ENCODE data around the gene AP5B1.

Gene AP5B1, protein sequence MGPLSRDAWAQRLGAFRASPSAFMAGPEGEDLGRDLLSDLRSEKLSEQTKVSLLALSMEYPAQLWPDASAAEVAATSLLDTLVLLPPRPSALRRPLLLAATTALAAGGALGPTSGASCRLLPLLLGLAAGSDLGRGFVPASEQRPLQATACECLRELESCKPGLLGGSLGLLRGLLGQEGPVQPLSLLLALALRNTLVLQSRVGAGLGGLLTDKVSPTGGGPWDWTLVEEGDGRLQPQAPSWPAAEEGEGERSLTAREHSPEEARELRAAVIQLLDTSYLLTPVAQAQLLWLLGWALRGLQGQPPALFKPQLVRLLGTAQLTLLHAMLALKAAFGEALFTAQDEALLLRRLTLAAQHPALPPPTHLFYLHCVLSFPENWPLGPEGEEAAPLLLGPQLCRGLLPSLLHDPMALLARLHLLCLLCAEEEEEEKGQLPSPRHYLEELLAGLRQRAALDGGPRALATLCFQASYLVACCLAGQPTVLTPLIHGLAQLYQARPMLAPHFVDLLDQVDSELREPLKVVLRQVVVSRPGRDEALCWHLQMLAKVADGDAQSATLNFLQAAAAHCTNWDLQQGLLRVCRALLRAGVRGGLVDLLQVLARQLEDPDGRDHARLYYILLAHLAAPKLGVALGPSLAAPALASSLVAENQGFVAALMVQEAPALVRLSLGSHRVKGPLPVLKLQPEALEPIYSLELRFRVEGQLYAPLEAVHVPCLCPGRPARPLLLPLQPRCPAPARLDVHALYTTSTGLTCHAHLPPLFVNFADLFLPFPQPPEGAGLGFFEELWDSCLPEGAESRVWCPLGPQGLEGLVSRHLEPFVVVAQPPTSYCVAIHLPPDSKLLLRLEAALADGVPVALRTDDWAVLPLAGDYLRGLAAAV

DNA sequence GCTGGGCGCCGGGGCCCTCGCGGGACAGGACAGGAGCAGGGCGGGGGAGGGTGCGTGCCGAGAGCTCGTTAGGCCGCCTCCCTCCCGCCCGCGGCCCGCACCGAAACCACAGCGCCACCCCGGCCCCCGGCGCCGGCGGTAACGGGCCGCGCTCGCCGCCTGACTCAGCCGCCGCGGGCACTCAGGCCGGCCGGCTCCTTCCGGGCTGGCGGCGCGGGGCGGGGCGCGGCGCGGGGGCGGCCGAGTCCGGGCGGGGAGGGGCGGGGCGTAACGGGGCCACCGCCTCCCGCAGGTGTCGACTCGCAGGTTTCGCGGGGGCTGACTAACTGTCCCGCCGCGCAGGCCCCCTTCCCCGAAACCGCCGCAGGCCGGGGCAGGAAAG, at the start of gene AP5B1:
TSS of gene AP5B1 (minus strand) at position 207 of the 382 bp plus-strand sequence. CDS start 385 bp downstream, outside the sequence.
- DNase-seq = peak; percentile 98

DNA sequence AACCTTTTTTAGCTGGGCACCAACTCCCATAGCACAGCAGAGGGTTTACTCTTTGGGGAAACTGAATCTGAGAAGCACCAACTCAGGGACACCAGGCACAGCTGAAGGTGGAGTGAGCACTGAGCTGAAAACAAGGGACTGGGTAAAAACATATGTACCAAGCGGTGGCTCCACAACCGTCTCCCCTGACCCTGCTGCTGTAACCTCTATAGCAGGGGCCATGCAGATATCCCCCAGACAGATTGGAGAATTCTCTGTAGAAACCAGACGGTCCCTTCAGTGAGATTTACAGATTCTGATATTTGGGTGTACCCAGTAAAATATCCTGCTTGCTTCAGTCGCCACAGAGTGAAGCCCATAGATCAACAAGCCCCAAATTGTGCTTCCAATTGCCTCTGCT, 48.7 kb upstream of the AP5B1 start:
- no peak for DNase-seq

DNA sequence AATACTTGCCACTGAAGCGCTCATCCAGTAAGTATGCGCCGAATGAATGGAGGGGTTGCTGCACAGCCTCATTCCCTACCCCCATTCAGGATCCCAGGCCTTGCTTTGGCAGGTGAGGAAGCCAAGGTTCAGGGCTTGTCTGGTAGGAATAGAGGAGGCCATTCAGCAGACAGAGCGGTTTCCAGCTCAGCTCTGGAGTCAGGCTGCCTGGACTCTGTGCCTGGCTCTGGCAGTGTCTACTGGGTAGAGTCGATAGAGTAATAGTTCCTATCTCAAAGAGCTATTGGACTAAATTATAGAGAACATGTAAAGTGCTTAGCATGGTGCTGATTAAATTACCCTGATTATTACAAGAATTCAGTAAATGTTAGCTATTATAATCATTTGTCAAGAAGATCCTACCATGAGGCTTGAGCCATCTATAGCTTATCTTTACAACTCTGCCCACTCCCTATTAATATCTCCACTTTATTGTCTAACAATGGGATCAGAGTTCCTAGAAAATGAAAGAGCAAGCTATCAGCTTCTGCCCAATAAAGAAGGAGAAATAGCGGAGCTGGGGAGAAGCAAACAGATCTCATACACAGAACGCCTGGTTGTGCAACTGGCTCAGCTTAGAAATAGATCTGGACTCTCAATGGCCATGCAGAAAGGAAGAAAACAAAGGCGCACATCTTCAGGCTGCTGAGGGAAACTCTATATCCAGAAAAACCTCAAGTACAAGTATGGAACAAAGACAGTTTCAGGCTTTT, 46.4 kb upstream of the AP5B1 start:
- no peak for DNase-seq

DNA sequence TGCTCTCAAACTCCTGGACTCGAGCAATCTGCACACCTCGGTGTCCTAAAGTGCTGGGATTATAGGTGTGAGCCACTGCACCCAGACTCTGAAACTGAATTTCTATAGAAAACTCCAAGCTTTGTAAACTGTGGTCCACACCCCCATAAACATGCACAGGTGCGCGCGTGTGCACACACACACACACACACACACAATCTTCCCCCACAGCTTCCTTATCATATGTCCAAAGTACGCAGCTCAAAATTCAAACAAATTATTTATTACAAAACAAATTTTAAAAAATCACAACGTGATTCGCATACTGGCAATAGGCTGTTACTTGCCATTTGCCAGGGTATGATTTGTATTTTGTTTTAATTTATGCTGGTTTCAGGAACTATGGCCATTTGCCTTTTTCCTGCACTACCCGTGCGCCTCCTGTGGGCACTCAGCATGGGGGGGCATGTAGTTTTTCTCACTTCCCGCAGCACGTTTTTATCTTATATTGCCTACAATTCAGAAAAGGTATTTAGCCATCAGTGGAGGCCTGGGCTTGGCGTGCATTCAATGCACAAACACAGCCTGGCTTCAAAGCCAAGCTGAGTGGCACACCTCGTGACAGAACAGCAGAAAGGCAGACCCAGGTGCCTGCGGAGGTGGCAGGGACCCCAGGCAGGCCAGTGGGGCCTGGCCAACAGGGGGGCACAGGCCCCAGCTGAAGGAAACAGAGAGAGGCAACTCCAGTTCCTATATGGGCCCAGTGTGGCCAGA, 42.2 kb upstream of the AP5B1 start:
- no peak for DNase-seq

DNA sequence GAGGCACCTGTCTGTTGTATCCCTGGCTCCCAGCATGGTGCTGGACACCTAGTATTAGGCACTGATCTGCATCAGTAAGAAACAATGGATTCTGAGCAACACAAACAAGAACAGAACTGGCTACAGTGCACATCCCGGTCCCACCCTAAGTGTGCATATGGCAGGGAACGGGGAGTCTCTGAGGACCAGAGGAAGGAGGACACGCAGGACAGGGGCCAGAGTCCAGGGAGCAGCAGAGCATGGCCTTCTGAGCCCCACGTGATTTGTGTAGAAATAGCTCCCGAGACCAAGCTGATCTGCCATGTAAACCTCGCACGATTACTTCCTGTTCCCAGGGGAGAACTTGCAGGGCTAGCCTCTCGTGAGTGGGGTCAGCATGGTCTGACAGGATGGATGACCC, 40.3 kb upstream of the AP5B1 start:
- DNase-seq = no peak

DNA sequence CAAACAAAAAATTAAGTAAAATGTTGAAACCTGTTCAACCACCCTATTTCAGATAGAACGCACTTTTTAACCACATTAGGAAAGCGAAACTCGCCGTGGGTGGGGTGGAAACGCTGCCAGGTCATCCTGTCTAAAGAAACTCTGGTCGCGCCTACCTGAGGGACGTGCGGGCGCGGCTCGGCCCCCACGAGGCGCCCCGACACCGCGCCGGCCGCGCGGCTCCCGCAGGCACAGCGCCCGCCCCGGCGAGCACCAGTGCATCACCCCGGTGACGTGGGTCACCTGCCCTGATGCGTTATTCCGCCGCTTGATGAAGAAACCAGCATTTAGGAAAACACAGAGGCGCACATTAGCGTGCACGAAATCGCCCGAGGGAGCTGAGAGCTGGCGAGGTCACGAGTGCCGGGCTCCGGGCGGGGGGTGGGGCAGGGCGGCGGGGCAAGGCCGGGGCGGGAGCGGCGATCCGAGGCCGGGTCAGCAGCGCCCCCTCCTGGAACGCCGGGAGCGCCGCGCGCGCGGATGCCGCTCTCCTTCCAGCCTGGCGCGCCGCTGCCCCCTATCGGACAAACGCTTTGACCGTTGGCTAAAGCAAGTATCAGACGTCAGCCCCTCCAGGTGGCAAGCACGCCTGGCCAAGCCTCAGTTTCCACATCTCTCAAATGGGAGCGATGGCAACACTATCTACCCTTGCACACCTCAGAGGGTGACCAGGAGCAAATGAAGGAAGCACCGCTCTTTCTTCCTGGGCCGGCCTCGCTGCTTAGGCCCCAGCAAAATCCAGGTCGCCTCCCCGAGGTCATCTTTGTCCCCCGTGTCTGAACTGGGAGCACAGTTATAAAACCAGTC, 37.3 kb upstream of the AP5B1 start:
- peak; percentile 95 for DNase-seq

DNA sequence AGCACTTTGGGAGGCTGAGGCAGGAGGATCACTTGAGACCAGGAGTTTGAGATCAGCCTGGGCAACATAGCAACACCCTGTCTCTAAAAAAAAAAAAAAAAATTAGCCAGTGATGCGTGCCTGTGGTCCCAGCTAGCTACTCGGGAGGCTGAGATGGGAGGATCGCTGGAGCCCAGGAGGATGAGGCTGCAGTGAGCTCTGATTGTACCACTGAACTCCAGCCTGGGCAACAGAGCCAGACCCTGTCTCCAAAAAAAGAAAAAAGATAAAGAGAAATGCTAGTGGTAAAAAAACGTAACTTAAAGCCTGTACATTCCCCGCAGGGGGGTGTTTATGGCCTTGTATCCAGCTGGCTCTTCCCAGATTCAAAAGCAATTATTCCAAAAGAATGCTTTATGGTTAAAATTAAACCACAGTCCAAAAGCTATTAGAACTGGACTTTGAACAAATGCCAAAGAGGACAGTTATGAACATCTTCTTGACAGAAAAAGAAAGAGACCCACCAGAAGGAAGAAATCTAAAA, 36.6 kb upstream of the AP5B1 start:
- DNase-seq = no peak

DNA sequence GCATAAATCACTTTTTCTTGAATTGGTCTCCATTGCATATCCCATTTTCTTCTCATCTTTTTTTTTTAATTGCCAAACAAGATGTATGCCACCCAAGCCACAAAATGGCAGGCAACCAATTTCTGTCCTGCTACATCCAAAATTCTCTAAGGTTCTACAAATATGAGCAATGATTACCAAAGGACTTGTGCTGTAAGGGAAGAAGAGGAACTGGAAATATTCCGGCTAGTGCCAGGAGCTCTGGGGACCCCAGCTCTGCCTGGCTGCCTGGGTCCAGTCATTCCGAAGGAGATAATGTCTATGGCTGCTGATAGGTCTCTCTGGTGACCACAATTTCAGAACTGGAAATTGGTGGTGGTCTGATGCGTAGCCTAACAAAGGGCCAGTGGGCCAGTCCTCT, 35.9 kb upstream of the AP5B1 start:
- DNase-seq = no peak

DNA sequence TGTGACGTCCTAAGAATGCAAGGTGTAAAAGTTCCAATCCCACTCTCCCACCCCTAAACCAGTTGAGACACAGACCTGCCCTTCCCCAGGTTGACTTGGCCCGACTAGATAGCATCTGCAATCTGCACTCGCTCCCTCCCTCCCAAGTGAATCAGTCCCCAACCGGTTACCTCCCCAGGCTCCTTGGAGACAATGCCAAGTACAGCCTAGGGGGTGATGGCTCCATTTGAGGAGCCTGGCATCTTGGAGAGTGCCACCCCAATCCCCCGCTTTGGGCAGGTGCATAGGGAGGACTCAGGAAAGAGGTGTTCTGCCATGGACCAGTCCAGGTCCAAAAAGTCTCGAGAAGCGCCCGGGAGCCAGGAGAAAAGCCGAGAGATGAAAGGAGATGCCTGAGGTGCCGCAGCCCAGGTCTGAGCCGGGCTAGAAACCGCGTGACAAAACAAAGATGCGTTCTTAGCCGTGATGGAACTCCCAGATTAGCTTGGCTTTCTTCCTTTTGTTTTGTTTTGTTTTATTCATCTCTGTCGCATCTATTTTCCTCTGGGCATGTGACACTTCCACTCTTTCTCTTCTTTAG, 34.3 kb upstream of the AP5B1 start:
- DNase-seq = no peak

DNA sequence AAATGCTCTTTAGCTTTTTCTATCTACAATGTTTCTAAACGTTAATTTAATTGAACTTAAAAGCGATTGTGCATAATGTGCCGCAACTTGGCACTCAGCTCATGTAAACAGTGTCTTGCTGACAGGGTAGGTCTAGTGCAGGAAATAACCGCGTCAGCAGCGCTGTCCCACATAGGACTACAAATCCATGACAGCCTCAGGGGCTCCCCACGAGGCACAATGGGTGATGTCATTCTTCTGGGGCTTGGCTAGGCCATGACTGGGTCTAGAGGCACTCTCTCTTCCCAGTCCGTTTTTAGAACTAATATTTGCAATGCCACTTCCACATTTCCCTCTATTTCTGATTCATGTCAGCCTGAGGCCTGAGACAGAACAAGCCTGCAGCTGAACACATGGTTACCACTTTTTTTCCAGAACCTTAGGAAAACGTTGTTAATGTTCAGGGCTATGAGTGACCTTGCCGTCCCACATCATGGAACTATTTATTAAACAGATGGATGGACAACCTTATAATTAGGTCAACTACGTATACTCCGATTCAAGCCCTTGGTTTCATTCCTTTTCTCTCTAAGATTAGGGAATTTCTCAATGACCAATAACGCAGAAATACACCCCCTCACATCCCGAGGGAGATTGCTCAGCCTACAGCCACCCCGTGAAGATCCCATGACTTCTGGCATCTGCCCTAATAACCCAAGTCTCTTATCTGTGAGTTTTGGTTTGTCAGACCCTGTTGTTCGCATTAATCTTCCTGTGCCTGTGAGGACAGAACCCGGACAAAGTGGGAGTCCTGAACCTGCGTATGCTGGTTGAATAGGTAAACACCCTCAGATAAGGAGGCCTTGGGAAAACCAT, 33.6 kb upstream of the AP5B1 start:
- no peak for DNase-seq

DNA sequence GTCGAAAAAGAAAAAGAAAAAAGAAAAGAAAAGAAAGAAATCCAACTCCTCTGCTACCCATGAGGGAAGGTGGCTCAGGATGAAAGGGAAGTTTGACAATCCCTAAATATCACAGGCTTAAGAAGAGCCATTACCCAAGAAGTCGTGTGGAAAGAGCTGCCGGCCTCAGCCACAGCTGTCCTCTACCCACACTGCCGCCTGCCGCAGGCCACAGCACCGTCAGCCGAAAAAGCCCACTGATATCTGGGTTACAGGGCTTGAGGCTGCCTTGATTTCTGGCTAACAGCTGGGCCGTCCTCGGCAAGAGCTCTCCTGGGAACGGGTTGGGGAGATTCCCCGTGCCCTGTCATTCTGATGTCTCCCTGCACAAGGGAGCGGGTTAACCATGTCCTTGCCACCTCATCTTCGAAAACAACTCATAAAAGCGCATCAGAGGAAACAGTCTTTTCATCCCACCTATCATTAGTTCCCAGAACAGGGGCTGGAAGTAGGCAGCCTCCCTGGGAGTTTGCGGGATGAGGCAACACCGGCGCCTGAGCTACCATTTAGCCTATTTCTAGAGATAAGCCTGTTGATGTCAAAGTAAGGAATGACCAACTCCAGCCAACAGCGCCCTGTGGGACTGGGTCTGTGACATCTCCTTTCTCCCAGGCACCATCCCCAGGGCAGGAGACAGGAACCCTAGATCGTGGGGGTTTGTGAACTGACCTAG, 31.1 kb upstream of the AP5B1 start:
- no peak for DNase-seq

DNA sequence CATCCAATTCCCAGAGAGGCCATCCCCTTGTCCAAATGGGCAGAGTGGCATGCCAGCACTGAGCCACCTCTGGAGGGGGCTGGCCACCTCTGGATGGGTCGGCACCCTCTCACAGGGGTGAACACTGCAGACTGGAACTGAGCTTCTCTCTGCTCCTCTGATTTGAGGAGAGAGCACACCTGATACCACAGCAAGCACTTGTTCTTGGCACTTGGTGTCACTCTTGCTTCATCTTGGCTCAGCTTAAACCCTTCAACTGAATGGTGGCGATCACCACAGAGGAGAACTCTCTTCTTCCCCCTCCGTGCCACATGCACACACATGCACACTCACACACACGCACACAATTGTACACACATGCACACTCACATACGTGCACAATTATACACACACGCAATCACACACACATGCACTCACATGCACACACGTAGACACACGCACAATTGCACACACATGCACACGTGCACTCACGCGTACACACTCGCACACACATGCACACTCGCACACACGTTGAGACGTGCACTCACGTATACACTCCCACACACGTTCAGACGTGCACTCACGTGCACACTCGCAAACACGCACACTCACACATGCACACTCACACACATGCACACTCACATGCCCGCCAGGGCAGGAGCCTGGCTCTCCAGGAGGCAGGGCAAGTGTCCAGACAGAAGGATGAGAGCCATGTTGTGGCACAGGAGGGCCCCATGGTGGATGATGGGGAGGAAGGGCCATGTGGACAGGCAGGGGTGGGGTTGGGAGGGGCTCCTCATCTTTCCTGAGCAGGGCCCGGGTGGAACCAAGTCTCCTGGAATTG, 29.5 kb upstream of the AP5B1 start:
- DNase-seq = no peak

DNA sequence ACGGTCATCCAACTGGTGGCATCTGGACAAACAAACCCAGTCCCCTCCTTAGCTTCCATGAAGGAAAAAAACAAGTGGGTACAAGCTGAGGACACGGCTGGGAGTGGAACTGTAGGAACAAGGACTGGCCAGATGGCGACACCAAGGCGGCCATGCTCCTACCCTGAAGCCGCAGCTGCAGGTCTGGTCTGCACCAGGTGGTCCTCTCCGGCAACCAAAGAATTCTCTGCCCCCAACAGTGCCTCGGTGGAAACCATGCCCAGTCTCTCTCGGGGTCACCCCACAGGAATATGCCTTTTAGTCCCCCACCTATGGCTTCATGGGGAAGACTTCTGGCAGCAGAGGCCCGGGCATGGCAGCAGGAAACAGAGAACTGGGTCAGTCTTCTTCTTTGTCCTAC, 28.7 kb upstream of the AP5B1 start:
- no peak for DNase-seq

DNA sequence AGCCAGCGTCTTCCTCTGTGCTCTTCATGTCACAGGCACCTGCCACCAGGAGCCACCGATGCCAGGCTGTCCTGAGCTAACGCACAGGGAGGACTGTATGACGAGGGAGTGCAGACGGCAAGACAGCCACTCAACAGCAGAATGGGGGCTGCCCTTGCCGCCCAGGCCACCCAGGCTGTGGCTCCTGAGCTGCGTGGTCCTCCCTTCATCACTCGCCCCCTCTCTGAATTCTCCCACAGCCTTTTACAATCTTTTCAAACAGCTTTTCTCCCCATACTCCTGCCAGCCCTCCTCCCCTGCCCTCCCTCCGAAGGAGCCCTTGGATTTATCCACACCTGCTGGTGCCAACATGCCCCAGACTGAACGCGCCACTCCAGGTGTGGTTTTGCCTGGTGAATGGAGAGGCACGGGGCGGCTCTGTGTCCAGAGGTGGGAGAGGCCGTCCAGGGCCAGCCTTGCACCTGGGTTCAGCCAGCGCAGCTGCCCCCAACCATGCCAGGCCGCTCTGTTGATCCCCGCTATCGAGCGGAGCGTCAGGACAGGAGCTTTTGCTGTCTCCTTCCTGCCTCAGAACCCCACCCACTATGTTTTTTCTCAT, 28.1 kb upstream of the AP5B1 start:
- no peak for DNase-seq

DNA sequence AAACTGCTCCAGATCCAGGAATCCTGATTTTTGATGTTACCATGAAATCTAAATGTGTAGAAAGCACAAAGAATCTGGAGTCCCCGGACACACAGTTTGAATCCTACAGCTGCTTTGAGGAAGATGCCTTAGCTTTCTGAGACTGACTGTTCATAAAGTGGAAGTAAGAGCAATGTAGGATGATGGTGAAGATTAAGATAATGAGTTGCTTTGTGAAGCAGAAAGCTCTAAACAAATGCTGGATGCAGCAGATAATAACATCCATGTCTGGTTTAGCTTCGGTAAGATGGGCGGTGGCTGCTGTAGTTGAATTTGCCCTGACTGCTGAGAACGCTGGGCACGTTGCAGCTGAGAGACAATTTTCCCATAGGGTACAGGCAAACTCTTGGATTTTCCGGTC, 26.2 kb upstream of the AP5B1 start:
- DNase-seq = no peak

DNA sequence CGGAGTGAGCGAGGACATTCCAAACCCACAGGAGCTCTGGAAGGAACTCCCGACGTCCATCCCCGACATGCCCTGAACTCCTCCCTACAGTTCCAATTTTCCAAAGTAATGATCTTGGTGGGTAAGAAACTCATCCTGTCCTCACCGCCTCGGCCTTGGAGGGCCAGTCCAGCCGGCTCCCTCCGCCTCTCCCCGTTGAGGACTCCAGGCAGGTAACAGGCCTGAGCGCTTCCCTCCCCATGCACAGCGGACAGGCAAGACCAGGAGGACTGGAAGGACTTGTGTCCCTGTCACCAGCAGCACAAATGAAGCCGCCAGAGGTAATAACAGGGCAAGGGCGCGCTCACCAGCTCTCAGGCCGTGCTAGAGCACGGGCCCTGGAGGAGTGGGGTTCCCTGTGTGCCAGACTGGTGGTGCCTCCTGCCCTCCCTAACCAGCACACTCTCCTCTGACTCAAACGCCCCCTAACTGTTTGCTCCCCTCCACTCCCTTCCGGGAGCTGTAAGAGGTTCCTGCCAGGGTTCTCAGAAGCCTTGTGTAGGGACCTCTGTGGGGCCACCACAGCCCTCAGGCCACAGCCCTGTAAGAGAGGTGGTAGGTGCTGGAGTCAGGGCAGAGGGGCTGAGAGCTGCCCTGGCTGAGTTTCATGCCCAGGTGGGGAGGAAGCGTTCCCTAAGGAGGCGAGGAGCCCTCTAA, 23.2 kb upstream of the AP5B1 start:
- DNase-seq = no peak

DNA sequence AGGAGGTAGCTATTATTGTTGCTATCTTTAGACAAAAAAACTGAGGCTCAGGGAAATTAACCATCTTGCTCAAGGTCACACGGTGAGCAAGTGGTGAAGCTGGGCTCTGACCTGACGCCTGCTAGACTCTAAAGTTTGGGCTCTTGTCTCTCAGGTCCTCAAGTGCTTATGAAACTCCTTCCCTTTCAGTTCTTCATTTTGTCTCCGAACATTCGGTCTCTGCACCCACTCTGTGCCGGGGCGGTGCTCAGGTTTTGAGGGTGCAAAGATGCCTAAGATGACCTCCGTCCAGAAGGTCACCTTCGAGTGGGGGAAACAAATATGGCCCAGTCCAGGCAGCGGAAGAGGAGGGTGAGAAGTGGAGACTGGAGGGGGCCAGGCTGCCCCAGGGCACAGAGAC, 22.1 kb upstream of the AP5B1 start:
- no peak for DNase-seq
